Activated CD8-positive, alpha-beta memory T cell treated with anti-CD3 and anti-CD28 coated beads, Interleukin-2, amount 50 U/mL, for 24 hours (primary cell): ENCODE measurements around the gene FADD.

Experiments used
- DNase-seq: peaks from one replicate; pipeline ENCODE4 v3.0.0-alpha.2; 2020; ENCODE audit errors: extremely low read depth

Gene FADD

DNA sequence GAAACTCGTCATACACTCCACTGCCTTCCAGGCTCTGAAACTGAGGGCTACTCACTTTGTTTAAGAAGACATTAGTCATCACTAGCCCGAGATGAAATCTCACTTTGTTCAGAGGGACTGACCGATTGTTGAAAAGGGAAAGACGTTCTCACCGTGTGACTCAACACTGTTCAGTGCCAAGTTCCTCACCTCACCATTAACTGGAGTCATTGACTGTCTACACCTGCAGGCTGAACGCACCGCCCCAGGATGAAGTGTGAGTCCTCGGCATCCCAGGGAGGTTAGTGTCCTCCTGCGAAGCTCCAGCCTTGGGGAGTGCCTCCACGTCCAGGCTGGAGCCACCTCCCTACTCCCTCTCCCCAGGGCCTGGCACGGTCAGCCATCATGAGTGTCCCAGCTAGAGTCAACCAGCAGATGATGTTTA lies 30.4 kb downstream of the FADD start:
- DNase-seq: no peak

DNA sequence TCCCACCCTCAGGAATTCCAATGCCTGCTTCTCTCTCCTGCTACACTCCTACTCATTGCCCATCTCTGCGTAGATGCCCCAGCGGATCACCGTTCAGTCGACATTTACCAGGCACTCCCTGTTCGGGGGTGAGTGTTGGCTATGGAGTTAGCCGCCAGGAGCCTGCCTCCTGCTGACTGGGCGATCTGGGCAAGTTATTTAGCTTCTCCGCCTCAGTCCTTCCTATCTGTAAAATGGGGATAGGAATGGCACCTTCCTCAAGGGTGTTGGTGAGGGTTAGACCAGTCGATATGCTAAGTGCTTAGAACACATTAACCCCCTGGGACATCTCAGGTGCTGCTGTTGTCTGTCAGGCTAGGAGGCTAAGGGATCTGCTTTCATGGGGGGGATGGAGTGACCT lies 30.9 kb downstream of the FADD start:
- DNase-seq: no peak

DNA sequence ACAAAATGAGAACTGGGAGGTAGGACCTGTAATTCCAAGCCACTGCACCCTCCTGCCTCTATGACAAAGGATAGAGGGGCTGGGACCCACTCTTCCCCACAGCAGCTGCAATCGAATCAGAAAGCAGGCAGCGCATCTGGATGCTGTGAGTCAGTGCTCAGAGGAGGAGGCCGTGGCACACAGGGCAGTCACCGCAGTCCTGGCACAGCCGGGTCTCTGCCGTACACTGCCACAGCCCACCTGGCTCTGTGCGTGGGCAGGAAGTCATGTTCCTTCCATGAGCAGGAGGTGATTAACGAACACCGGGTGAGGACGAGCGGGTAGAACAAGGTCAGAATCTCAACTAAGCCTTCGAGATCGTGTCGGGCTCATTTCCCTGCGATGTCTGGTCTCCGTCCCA lies 37.2 kb downstream of the FADD start:
- DNase-seq: no peak

DNA sequence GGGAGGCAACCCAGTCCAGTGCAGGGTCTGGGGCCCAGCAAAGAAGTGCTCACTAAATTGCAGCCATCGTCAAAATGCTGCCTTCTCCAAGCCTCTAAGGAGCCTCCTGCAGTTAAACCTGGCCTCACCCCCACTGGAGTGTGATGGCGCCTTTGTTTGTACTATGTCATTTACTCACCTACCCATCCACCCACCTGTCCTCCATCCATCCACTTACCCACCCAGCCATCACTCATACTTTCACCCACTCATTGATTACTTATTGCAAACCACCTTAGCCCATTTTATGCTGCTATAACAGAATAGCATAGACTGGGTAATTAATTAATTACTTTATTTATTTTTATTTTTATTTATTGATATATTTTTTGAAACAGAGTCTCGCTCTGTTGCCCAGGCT lies 38.6 kb downstream of the FADD start:
- DNase-seq: no peak

DNA sequence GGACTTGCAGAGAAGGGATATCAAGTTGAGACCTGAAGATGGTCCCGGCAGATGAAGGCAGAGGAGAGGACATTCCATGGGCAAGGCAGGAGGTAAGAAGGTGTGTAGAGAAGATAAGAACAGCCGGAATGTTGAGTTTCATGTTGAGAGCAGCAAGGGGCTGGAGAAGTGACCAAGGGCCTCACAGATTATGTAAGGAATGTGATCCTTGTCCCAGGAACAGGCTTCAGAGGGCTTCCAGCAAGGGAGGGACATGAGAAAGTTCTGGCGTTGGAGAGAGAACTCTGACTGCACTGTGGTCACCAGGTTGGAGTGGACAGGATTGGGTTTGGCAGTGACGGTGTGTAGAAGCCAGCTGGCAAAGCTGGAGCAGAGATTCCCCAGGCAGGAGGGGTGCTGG lies 39.8 kb downstream of the FADD start:
- no peak for DNase-seq

DNA sequence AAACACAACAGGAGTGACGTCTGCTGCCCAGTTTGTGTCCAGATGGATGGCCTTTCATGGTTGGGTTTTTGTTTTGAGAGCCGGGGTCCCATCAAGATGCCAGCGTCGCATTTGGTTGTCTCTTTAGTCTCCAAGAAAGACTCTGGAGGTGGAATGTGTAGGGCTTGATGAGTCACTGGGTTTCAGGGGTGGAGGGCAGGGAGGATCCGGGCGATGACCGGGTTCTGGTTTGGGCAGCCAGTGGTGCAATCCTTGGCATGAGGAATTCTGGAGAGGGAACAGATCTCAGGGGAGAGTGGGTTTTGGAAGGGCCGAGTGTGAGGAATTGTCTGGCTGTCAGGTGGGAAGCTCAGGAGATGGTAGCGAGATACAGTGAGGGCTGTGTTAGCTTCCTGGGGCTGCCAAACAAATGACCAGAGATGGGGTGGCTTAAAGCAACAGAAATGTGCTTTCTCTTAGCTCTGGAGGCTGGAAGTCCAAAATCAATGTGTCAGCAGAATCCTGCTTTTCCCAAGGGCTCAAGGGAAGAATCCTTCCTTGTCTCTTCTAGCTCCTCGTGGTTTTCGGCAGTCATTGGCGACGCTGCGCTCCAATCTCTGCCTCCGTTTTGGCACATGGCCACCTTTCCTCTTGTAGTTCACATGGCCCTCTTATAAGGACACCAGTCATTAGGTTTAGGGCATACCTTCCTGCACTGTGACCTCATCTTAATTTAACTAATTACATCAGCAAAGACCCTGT lies 41.0 kb downstream of the FADD start:
- no peak for DNase-seq

DNA sequence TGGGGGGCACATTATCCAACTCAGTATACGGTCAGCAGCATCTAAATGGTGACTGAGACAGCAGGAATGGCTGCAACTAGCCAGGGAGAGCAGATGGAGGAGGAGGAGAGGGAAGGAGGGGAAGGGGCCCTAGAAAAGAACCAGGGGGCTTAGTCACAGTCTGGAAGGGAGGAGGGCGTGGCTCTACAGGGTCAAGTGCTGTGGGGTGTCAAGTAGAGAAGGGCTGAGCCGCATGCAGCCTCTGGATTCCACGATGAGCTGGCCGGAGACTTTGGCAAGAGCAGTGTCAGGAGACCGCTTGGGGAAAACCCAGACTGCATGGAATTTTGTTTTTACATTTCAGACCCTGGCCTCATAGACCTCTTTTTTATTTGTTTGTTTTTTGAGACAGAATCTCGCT lies 41.6 kb downstream of the FADD start:
- DNase-seq: no peak

DNA sequence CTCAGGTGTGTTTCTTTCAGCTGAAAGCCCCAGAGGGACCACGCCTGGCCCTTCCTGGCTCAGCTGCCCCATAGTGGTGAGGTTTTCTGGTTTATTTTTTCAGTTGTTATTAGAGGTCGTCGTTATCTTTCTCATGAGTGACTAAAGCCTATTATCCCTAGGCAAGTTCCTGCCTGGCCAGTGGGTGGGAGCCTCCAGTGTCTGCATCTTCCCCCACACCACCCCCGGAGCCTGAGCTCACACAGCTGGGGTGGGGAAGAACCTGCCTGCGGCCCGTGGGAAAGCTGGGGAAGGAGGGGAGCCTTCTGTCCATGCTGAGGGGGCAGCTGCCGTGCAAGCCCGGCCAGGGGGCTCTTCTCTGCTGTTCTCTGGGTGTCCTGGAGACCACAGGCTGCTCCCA lies 43.1 kb downstream of the FADD start:
- DNase-seq: no peak

DNA sequence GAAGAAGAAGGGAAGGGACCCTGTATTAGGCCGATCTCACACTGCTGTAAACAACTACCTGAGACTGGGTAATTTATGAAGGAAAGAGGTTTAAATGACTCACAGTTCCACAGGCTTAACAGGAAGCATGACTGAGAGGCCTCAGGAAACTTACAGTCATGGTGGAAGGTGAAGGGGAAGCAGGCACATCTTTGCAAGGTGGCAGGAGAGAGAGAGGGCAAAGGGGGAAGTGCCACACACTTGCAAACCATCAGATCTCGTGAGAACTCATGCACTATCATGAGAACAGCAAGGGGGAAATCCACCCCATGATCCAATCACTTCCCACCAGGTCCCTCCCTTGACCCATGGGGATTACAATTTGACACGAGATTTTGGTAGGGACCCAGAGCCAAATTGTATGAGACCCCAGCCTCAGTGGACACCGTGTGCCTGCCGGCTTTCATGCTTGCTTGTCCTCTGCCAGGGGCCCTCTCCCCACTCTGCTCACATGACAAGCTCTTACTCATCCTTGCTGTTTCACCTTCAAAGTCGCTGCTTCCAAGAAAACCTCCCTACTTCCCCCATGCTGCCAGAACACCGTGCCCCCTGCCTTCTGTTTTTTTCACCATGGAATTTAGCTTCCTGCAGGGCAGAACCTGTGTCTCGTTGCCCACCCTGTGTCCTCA lies 44.1 kb downstream of the FADD start:
- no peak for DNase-seq

DNA sequence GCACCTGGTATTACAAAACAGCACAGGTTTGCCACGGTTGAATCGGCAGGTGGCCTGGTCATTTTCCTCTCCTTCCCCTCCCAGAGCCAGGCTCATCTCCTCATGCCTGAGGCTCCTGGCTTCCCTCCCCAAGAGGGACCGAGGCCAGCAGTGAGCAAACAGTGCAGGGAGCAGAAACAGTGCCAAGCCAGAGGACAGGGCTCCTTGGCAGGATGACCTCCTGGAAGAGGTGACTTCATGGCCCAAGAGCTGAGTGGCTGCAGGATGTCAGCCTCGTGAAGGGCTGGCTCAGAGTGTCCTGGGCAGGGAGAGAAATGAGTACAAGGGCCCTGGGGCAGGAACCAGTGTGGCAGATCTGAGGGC lies 44.6 kb downstream of the FADD start:
- DNase-seq: no peak

DNA sequence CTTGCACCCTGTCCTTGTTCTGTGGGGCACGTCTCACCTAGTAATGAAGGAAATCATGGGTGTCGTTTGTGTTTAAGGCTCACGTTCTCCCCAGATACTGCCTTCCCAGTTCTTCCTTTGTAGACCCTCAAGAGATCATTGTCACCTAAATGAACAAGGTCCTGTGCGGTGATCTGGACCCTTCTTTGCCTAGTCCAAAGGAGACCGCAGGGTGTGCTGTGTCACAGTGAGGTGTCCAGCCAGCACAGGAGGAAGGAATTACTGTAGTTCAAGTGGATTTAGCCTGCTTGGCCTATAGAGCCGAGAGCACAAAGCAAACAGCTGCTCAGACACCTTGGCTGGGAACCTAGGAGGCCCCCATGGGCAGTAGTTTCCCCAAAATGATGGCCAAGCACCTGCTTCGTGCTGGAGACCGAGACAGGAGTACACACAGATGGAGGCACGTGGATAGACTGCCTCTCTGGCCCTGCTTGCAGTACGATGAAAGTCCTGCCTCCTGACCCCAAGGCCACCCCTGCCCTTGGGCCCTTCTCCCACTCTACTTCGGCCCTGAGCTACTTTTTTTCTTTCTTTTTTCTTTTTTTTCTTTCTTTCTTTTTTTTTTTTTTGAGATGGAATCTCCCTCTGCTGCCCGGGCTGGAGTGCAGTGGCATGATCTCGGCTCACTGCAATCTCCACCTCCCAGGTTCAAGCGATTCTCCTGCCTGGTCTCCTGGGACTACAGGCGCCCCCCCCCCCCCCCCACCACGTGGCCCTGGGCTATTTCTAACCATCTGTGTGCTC lies 48.0 kb downstream of the FADD start:
- no peak for DNase-seq

DNA sequence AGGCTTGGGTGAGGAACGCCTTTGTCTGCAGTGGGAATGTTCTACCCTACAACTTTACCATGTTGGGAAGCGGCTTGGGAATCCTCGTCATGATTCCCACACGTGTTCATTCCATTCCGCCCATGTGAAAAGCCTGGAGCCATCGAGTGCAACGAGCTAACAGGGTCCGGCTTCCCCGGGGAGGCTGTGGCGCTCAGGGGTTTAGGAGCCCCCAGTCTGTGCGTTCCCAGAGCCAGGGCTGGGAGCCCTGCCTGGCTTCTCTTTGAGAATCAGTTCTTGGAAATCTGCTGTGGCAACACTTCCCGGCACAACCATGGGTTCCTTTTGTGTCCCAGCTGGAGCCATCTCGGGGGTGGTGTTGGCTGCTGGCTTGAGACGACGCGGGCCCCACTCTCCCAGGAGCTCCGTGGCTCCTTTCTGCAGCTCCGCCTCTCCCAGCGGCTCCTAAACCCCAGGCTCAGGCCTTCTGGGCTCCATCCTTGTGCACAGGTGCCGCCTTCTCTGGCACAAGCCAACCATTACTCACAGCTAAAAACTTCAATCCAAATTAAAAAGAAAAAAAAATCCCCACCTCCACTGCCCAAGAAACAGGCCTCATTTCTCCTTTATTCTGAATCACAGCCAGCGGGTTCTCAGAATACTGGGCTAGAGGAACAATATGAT lies 48.7 kb downstream of the FADD start:
- DNase-seq: no peak

DNA sequence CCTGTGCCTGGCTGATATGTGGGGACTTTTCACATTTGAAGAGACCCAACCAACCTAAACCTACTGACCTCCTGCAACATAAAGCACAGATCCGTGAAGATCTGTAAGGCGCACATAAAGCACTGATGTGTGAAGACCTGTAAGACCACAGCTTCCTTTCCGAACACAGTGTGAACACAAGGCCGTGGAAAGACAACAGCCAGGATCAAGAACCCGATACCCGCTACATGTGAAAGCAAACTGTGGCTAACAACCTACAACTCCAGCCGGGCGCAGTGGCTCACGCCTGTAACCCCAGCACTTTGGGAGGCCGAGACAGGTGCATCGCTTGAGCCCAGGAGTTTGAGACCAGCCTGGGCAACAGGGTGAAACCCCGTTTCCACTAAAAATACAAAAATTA lies 49.7 kb downstream of the FADD start:
- DNase-seq: no peak

DNA sequence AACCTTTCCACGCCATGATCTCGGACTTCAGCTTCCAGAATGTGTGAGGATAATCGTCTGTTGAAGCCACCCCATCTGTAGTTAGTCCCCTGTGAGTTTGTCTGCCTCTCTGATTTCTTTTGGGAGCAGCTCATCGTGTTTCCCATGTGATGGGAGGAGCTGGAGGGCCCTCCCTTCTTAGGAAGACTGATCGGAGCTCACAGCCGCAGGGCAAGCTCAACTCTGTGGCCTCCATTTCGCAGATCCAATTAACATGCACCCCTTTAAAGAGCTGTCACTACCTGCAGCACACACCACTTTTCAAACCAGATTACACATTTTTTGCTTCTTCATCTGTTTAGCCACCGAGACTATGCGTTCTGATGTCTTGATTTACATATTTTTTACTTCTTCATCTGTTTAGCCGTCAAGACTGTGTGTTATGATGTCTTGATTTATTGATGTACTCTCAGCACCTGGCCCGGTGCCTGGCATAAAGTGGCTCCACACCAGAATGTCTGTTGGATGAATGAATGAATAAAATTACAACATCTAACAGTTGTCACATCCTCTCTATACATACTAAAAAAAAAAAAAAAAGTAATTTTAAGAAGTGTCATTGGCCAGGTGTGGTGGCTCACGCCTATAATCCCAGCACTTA lies 52.5 kb downstream of the FADD start:
- DNase-seq: no peak
